SJSA1 (cell line): Measurements from ENCODE around the gene PAGE4. TPM values are rescaled to one million over a fixed set of nuclear protein-coding genes. Genes with fewer than 3 reads are reported as not detected.

Experiments
- DNase-seq, 2 experiments: peaks; one replicate each; pipeline ENCODE4 v3.0.0-alpha.2; 2015 to 2020; ENCODE audit warnings: low spot score in 2 of 2, low read depth in 1 of 2
- H3K27ac ChIP-seq: fragments of 250-450 bp; sonication (Bioruptor Pico); 2 replicates; pipeline ENCODE4 v1.5.1; 2020; ENCODE audit warnings: mild to moderate bottlenecking, moderate library complexity
- H3K27me3 ChIP-seq: fragments of 250-450 bp; sonication (Bioruptor Pico); replicated peaks from 2 replicates; pipeline ENCODE4 v1.5.1; 2020; ENCODE audit warnings: mild to moderate bottlenecking, moderate library complexity
- H3K36me3 ChIP-seq: fragments of 250-450 bp; sonication (Bioruptor Pico); 2 replicates; pipeline ENCODE4 v1.5.1; 2020; ENCODE audit warnings: mild to moderate bottlenecking
- H3K4me1 ChIP-seq: fragments of 250-450 bp; sonication (Bioruptor Pico); replicated peaks from 2 replicates; pipeline ENCODE4 v1.6.1; 2021; ENCODE audit warnings: mild to moderate bottlenecking
- H3K4me3 ChIP-seq: fragments of 250-450 bp; sonication (Bioruptor Pico); 2 replicates; pipeline ENCODE4 v1.5.1; 2020; ENCODE audit warnings: mild to moderate bottlenecking
- H3K9me3 ChIP-seq: fragments of 250-450 bp; sonication (Bioruptor Pico); replicated peaks from 2 replicates; pipeline ENCODE4 v1.5.1; 2020; ENCODE audit warnings: mild to moderate bottlenecking
- total RNA-seq: library from RNA; depleted of rRNA; stranded (reverse); fragments of >200 nt; shearing (Covaris generic); gene quantifications from 2 replicates; pipeline ENCODE4 v1.2.3, GENCODE V29; 2014; rRNA removed

Gene PAGE4
- total RNA-seq, 1 experiment from 2014 or later, result not detected

DNA sequence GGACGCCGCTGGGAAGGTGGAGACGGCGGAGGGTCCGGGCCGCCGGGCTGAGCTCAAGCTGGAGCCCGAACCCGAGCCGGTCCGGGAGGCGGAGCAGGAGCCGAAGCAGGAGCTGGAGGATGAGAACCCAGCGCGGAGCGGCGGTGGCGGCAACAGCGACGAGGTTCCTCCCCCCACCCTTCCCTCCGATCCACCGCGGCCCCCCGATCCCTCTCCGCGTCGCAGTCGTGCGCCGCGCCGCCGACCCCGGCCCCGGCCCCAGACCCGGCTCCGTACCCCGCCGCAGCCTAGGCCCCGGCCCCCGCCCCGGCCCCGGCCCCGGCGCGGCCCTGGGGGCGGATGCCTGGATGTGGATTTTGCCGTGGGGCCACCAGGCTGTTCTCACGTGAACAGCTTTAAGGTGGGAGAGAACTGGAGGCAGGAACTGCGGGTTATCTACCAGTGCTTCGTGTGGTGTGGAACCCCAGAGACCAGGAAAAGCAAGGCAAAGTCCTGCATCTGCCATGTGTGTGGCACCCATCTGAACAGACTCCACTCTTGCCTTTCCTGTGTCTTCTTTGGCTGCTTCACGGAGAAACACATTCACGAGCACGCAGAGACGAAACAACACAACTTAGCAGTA lies 50.7 kb downstream of the PAGE4 start:
- peak overlapping the region; percentile 52 for H3K4me3 ChIP-seq
- DNase-seq, result no peak
- H3K27me3 ChIP-seq, result no peaks in the 10 kb centered on the region
- no peak overlapping the region for H3K27ac ChIP-seq
- no peaks in the 10 kb centered on the region for H3K36me3 ChIP-seq
- no peaks in the 10 kb centered on the region for H3K9me3 ChIP-seq
- H3K4me1 ChIP-seq, result 0 out of 2 replicates have a peak, but pooled peaks cover 3% of the 10 kb centered on the region

DNA sequence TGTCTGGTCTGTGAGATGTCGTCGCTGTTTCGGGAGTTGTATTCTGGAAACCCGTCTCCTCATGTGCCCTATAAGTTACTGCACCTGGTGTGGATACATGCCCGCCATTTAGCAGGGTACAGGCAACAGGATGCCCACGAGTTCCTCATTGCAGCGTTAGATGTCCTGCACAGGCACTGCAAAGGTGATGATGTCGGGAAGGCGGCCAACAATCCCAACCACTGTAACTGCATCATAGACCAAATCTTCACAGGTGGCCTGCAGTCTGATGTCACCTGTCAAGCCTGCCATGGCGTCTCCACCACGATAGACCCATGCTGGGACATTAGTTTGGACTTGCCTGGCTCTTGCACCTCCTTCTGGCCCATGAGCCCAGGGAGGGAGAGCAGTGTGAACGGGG lies 51.6 kb downstream of the PAGE4 start:
- Histone ChIP-seq H3K27ac (no peak overlapping the region), H3K9me3 (no peaks in the 10 kb centered on the region), H3K36me3 (no peaks in the 10 kb centered on the region), H3K27me3 (no peaks in the 10 kb centered on the region), H3K4me3 (no peak overlapping the region), H3K4me1 (0 out of 2 replicates have a peak, but pooled peaks cover 3% of the 10 kb centered on the region)
- no peak for DNase-seq

Other genes with a start within 250 kb of the PAGE4 start
- gene GAGE12H, start 249.4 kb upstream of the PAGE4 start, total RNA-seq, result not detected in 2 replicates
- not detected in 2 replicates for gene GAGE2A, start 239.8 kb upstream of the PAGE4 start, total RNA-seq
- not detected in 2 replicates for gene GAGE1, start 230.3 kb upstream of the PAGE4 start, total RNA-seq
- gene PAGE1, start 133.3 kb upstream of the PAGE4 start, total RNA-seq, result not detected in 2 replicates
- gene USP27X, start 50.2 kb downstream of the PAGE4 start, total RNA-seq, result 0.66 and 0.87 TPM in 2 replicates
- gene CLCN5, start 93.3 kb downstream of the PAGE4 start, total RNA-seq, result 2.0 and 3.5 TPM in 2 replicates